HL-60/S4 treated with retinoic acid at 250 ng/mL for 4 days and 3 days (cell line): ENCODE results near the gene SMARCA2.

Experiments used
- in situ Hi-C: fragments of 300-500 bp; cut with MboI; formaldehyde crosslinking; loops from 2 replicates; pipeline ENCODE4 v1.7.0; 2022; ENCODE audit warnings: low sequenced_read_pairs

Gene SMARCA2

DNA sequence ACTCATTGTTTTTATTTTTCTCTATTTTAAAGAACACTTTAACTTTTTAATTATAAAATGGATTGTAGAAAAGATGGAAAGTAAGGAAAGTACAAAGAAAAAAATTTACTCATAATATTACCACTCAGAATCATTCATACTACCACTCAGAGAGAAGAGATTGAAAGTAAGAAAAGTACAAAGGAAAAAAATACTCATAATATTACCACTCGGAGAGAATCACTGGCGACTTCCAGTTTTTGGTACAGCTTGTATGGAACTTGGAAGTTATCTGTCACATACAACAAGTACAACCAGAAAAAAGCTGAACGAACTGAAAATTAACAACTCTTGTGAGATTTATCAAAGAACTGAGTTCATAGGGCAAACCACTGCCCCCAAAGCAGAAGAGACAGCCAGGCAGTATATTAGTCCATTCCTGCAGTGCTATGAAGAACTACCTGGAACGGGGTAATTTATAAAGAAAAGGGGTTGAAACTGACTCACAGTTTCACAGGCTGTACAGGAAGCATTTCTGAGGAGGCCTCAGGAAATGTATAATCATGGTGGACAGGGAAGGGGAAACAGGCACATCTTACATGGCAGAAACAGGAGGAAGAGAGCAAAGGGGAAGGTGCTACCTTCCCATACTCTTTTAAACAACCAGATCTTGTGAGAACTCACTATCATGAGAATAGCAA lies 183.9 kb downstream of the SMARCA2 start:
- in situ Hi-C loops, result loop anchor here (25.0 kb wide), 1 partner anchor 112 kb away; no protein-coding TSS in a partner anchor

DNA sequence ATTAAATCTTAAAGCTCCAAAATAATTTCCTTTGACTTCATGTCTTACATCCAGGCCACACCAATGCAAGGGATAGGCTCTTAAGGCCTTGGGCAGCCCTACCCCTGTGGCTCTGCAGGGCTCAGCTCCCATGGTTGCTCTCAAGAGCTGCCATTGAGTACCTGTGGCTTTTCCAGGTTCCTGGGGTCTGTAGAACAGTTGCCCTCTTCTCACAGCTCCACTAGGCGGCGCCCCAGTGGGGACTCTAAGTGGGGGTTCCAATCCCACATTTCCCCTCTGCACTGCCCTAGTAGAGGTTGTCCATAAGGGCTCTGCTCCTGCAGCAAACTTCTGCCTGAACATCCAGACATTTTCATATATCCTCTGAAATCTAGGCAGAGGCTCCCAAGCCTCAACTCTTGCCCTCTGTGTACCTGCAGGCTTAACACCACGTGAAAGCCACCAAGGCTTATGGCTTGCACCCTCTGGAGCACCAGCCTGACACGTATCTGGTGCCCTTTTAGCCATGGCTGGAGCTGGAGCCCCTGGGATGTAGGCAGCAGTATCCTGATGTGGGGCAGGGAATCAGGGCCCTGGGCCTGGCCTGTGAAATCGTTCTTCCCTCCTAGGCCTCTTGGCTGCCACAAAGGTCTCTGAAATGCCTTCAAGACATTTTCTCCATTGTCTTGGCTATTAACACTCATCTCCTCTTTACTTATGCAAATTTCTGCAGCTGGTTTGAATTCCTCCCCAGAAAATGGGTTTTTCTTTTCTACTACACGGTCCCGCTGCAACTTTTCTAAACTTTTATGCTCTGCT lies 185.1 kb downstream of the SMARCA2 start:
- in situ Hi-C loops, result loop anchor here (25.0 kb wide), 1 partner anchor 113 kb away; no protein-coding TSS in a partner anchor

DNA sequence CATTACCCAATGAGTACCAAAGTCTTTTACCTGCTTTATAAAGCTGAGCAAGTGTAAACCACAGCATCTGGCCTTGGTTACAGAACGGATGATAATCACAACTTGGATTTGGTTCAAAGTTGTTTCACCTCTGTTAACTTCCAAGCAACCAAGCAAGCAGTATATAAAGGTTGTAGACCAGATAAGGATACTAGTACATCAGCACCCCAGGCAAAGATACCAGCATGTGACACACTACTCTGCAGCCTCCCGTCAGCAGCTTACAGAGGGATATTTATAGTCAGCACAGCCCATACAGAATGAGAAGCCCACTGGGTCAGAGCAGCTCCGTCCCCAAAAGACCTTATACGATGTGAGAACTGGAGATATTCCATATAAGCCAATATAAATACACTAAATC lies 193.3 kb downstream of the SMARCA2 start:
- in situ Hi-C loops, result no loop called here

DNA sequence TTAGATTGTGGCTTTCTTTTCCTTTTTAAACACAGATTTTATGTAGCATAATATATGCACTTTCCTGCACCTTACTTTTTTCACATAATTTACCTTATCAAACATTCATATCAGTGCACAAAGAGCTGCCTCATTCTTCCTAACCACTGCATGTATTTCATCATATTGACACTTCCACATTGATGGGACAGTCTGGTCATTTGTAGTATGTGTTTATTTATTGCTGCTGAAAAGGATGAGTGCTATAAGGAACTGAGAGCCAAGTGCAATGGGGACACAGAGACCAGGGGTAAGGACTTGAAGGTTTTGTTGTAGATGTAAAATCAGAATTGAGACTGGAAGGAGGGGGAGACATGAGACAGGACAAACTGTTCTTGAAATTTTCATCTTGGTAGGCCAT lies 193.8 kb downstream of the SMARCA2 start:
- in situ Hi-C loops, result no loop called here

DNA sequence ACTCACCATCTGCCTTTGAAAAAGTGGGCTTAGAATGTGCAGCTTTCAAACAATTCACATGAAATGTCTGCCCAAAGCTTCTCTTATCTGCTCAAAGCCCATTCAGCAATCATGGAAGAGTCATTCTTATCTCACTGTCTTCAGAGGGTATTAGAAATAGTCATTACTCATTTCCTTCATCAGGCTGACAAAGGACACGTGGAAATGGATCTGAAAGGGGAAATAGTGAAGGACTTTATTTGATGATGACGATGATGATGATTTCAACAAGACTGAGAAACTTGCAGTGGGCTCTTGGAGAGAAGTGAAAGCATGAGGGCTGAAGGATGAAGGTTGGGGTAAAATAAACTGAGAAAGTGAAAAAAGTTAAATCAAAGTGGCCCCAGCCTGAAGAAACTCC lies 194.3 kb downstream of the SMARCA2 start:
- in situ Hi-C loops, result no loop called here

DNA sequence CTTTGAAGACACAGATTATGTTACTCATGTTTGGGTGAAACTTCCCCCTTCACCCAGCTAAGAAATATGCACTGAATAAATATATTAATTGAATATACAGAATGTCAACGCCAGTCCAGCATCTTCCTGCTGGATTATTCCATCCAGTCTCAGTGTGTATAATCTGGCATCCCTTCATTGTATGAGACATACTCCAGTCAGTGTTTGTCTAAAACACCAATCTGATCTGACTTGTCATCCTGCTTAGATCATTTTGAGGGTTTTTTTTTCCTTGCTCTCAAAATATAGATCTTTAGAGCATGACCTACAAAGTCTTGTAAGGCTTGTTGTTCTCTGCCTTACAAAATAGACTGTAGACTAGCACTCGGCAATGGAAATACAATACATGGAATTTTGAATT lies 195.1 kb downstream of the SMARCA2 start:
- in situ Hi-C loops, result no loop called here

DNA sequence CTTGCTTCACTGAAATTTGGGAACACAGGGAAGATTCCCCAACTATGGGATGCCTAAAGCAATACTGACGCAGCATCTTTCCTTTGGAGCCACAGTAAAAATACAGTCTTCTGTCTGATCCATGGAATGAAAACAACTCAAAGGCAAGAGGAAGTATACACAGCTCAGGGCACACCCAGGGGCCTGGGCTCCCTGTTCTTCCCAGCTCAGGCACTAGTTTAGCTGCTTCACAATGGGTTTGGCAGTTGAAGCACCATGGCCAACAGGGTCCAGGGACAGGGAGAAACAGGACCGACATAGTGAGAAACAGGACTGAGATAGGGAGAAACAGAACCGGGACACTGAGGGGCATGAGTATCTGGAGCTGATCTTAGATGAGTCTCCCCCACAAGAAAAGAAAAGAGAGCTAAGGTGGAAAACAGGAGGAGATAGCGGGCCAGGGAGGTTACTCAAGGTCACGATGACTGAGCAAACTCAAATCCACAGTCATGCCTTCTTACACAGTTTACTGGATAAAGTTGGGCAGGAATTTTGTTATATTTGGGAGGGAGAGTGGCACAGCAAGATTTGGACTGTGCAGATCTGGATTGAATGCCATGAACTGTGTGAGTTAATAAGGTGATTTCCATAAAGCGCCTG lies 198.8 kb downstream of the SMARCA2 start:
- in situ Hi-C loops, result no loop called here

DNA sequence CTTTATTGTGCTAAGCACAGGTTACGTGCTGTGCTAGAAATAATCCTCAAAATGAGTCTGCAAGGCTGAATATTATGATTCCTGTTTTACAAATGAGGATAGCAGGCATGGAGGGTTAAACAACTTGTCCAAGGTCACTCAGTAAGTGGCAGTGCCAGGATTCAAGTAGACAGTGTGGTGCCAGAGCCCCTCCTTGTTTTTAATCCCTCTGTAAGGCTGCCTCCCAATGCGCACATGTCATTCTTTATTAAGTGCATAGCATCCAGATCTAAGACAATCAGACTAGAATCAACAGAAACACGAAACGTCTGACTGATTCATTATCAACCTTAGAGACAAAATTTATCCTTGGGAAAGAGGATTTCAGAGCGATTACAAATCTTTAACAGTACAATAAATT lies 199.6 kb downstream of the SMARCA2 start:
- in situ Hi-C loops, result no loop called here

DNA sequence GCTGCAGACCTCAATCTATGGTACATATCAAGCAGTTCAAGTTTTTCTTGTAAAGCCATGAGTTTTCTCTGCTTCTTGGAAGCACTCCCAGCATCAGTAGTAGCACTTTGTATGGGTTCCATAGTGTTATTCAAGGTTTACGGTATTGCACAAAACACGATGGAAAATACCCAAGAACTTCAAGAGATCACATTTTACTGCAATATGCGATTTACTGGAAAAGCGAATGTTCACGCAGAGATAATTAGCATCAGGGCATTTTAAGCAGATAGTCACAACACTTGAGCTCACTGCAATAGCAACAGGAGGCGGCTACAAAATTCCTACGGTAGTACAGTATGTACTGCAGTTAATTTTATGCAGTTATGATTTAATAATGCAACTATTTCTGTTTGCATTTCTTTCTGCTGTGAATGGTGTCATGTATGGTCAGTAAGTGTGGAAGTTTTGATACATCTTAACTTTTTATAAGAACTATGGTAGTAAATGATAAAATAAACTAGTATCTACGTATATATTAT lies 200.8 kb downstream of the SMARCA2 start:
- in situ Hi-C loops, result no loop called here

DNA sequence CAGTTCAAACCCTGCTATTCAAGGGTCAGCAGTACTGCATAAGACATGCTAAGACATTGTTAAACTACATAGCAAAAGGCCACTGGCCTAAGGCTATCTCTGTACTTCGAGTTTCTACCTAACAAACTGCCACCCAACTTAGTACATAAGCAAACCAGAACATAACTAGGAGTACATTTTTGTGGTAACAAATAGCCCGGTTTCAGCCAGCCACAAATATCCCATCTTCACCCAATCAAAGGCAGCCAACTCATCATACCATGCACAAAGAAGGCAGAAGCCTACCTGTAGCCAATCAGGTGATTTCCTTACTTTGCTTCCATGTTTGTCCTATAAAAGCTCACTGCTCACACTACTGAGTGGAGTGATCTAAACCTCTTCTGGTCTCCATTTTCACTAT lies 201.4 kb downstream of the SMARCA2 start:
- in situ Hi-C loops, result no loop called here

DNA sequence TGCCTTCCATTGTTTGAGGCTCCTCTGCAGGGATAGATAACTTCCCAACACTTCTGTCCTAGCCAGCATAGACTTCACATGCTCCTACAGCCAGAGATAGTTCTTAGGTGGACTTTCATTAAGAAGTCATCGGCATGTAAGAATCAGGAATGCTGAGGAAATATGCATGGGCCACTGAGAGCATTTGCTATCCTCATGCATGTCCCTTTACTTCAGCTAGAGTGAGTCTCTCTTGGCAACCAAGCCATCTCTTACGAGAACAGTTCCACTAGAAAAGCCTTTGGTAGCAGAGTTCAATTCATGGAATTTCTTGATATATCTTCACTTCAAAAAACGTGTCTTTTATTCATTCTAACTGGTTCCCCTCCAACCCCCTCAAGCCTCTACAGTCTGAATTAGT lies 202.4 kb downstream of the SMARCA2 start:
- in situ Hi-C loops, result no loop called here

DNA sequence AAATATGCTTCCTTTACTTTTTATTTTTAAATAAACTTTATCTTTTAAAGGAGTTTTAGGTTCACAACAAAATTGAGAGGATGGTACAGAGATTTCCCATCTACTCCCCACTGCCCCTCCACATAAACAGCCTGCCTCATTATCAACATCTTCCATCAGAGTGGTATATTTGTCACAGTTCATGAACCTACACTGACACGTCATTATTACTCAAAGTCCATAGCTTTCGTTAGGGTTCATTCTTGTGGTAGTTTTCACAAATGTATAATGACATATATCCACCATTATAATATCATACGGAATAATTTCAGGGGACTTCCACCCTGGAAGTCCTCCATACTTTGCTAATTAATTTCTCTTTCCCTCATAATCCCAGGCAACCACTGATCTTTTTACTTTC lies 204.9 kb downstream of the SMARCA2 start:
- in situ Hi-C loops, result no loop called here

DNA sequence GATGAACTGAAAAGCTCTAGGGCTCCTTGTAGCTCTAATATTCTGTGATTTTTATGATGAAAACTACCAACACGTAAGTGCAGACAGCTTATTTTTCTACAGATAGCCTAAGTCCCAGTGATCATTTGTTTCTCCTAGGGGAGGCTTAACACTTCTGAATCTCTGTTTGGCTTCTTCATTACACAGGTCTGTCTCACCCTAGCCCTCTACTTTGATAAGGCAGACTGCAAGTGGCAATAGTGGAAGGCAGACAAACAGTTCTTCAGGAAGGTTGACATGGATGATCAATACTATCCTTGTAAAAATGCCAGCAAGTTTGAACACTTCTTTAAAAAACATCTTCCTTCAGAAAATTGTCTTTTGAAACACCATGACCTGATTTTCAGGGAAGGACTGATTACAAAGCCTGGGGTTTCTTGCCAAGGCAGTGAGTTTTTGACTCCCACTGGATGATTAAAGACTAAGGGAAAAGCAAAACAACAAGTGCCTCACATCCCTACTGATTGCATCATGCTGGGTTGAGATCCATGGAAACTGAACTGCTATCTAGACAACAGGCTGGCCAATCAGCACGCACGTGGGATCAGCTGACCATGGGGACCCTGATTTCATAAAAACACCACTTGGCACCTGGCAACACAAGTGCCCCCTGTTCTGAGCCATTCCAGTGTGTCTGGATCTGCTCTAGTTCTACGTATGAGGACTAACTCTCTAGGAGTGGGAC lies 212.2 kb downstream of the SMARCA2 start:
- in situ Hi-C loops, result no loop called here

DNA sequence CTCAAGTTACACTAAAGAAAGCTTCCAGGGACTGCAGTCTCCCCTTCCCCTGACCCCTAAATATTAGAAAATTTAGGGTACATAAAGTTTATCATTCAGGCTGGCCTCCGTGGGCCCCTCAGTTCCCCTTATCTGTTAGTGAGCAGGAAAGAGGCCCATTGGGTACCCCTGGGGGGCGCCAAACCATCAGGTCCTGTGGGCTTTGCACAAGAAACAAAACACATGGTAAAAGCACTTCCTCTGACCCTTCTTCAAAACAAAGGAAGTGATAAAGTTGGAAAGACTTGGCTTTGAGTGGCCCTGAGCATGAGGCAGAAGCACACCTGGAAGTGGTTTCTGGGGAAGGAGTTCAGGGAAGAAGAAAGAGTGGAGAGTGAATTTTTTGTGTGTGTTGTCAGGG lies 213.0 kb downstream of the SMARCA2 start:
- in situ Hi-C loops, result no loop called here

DNA sequence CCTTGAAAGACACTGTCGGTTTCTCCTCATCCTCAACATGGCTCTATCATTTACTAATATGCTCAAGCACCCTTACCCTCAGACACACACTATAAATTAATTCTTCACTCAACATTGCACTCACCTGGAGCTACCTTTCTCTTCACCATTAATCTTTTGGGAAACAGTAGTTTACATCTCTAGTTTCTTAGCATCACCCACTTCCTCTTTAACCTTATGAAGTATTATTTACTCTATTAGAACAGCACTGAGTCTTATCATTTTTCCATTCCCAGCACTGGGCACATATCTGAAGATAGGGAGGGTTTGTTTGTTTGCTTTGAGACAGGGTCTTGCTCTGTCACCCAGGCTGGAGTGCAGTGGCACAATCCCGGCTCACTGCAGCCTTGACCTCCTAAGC lies 213.5 kb downstream of the SMARCA2 start:
- in situ Hi-C loops, result no loop called here

DNA sequence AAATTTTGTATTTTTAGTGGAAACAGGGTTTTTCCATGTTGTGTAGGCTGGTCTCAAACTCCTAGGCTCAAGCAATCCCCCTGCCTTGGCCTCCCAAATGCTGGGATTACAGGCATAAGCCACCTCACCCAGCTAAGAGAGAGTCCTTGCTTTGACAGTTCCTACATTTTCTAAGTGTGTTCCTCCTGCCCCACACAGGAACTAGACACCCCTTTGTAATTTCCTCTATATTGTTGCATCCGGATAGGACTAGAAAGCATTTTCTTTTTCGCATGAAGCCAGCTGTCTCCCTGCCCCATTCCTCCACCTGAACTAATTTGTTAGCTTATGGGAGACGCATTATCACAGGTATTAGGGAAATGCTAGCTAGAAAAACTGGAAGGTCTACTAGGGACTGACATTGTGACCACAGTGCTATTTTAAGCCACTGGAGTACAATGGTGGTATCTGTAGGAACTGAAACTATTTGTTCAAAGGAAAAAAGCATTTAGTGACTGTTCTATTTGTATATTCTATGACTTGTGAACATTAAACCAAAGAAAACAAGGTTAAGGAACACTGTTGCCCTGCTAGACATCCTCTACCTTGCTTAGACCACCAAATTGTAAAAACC lies 214.1 kb downstream of the SMARCA2 start:
- in situ Hi-C loops, result no loop called here

DNA sequence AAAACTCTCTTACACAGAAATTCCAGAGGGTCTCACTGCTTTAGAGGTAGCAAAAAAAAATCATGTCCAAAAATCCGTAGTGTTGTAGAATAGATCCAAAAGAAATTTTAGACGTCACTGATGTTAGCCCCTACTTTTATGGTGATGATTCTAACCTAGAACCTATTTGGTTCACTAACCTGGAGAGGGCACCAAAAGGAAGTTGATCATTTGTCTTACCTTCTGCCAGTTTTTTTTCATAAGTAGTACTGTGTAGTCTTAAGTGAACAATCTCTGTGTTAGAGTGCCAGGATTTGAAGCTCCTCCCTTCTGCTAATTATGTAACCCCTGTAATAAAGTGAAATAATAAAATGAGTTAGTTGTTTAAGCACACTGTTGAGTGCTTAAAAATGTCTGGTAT lies 215.2 kb downstream of the SMARCA2 start:
- in situ Hi-C loops, result no loop called here

DNA sequence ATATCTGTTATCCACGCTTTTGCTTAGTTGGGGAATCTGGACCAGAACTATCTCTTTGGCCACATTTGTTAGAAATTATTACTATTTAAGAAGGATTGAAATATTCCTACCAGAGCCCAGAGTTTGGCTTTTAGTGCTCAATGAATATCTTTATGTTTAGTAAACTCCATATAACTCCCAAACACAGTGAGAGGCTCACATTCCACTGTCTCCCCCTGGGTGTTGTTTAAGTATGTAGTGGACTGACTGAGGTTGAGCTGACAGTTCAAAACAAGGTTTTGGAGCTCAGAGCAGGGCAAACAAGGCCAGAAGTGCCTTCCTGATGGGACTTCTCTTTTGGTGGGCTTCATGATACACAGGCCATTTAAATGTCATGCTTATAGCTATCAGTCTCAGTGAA lies 216.0 kb downstream of the SMARCA2 start:
- in situ Hi-C loops, result no loop called here

DNA sequence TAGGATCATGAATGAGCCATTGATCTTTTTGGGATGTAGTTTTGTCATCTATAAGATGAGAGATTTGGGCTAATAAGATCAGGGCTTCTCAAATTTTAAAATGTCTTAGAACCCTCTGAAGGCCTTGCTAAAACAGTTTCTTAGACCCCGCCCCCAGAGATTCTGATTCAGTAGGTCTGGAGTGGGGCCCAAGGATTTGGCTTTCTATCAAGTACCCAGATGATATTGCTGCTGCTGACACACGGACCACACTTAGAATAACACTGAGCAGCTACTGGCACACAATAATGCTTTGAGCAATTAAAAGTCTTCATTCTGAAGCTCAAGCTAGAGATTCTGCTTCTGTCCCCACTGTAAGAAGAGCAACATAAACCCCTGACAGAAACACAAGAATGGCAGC lies 216.7 kb downstream of the SMARCA2 start:
- in situ Hi-C loops, result no loop called here

DNA sequence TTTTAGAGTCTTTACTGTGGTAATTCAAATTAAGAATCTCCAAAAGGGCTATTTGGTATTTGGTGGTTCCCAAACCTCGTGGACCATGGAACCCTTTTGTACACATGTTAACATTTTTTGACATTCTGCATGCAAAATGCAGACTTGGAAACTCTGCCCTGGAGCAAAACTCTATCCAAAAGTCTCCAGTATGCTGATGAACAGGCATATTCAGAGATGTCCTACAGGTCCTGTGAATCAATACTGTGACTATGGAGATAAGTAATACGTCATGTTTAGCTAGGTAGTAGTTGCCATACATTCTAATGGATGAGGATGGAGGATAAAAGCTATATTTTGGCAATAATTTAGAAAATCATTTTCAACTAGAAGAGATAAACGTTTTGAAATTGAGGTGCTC lies 218.1 kb downstream of the SMARCA2 start:
- in situ Hi-C loops, result no loop called here
